Measurements from ENCODE around the gene GRHL3. TPM values are rescaled to one million over a fixed set of nuclear protein-coding genes. Genes with fewer than 3 reads are reported as not detected.
A peak's percentile ranks its signal among the peaks of the same experiment; 100 is the strongest.

GRHL3 gene
- total RNA-seq, 1 donor from 2014 or later: not detected

- no peak for DNase-seq
- no peak for ATAC-seq
- intact Hi-C loops (cut with micrococcal nuclease): no loop called here
These were observed 42.7 kb downstream of the GRHL3 start for GRCh38 chr1:24361811-24362210.

- intact Hi-C loops (cut with micrococcal nuclease): no loop called here
- no peak for ATAC-seq
These were observed 43.2 kb downstream of the GRHL3 start for GRCh38 chr1:24362396-24362795.

GRCh38 chr1:24362982-24363614, 43.9 kb downstream of the GRHL3 start:
- intact Hi-C loops (cut with micrococcal nuclease): no loop called here
- ATAC-seq: peak; percentile 86
- DNase-seq: peak; percentile 41

More at GRCh38 chr1:24362396-24362795, 43.2 kb downstream of the GRHL3 start:
- no peak for DNase-seq

GRCh38 chr1:24363994-24364393, 44.8 kb downstream of the GRHL3 start:
- DNase-seq (no peak), ATAC-seq (no peak)
- intact Hi-C loops (cut with micrococcal nuclease): no loop called here

- intact Hi-C loops (cut with micrococcal nuclease): no loop called here
- no peak for ATAC-seq
These were observed 45.4 kb downstream of the GRHL3 start for GRCh38 chr1:24364605-24364974.

GRCh38 chr1:24364975-24365678, 46.0 kb downstream of the GRHL3 start:
- DNase-seq: no peak
- intact Hi-C loops (cut with micrococcal nuclease): no loop called here
- ATAC-seq: peak; percentile 16

More at GRCh38 chr1:24364605-24364974, 45.4 kb downstream of the GRHL3 start:
- no peak for DNase-seq

GRCh38 chr1:24366707-24367106, 47.5 kb downstream of the GRHL3 start:
- ATAC-seq (no peak), DNase-seq (no peak)
- intact Hi-C loops (cut with micrococcal nuclease): no loop called here

GRCh38 chr1:24369199-24369598, 50.0 kb downstream of the GRHL3 start:
- ATAC-seq: peak; percentile 63
- DNase-seq: no peak
- intact Hi-C loops (cut with micrococcal nuclease): no loop called here

GRCh38 chr1:24369801-24370200, 50.6 kb downstream of the GRHL3 start:
- no peak for DNase-seq
- no peak for ATAC-seq
- intact Hi-C loops (cut with micrococcal nuclease): no loop called here

- DNase-seq: no peak
- intact Hi-C loops (cut with micrococcal nuclease): no loop called here
- ATAC-seq: no peak
These were observed 53.9 kb downstream of the GRHL3 start for GRCh38 chr1:24373044-24373443.

GRCh38 chr1:24373710-24374109, 54.6 kb downstream of the GRHL3 start:
- DNase-seq (no peak), ATAC-seq (no peak)
- intact Hi-C loops (cut with micrococcal nuclease): no loop called here

- DNase-seq (no peak), ATAC-seq (no peak)
- intact Hi-C loops (cut with micrococcal nuclease): no loop called here
These were observed 56.0 kb downstream of the GRHL3 start for GRCh38 chr1:24374891-24375786.

GRCh38 chr1:24379733-24380315, 60.7 kb downstream of the GRHL3 start:
- ATAC-seq: no peak

GRCh38 chr1:24380508-24380907, 61.4 kb downstream of the GRHL3 start:
- DNase-seq (no peak), ATAC-seq (no peak)
- intact Hi-C loops (cut with micrococcal nuclease): no loop called here

More at GRCh38 chr1:24379733-24380315, 60.7 kb downstream of the GRHL3 start:
- intact Hi-C loops (cut with micrococcal nuclease): no loop called here
- DNase-seq: no peak

- intact Hi-C loops (cut with micrococcal nuclease): no loop called here
- ATAC-seq (no peak), DNase-seq (no peak)
These were observed 62.1 kb downstream of the GRHL3 start for GRCh38 chr1:24381256-24381655.

GRCh38 chr1:24382165-24382577, 63.0 kb downstream of the GRHL3 start:
- DNase-seq: no peak
- ATAC-seq: no peak
- intact Hi-C loops (cut with micrococcal nuclease): no loop called here

- intact Hi-C loops (cut with micrococcal nuclease): no loop called here
- ATAC-seq (no peak), DNase-seq (no peak)
These were observed 64.3 kb downstream of the GRHL3 start for GRCh38 chr1:24383381-24383940.

GRCh38 chr1:24384251-24385090, 65.3 kb downstream of the GRHL3 start:
- intact Hi-C loops (cut with micrococcal nuclease): no loop called here
- DNase-seq: no peak
- ATAC-seq: peak; percentile 45
